ENCODE results near the gene KCNMB2. TPM values are rescaled to one million over a fixed set of nuclear protein-coding genes. Genes with fewer than 3 reads are reported as not detected.

The KCNMB2 gene
- total RNA-seq, 1 donor from 2014 or later, result not detected

- Mint-ChIP-seq H3K4me1 (ENCODE audit: low read depth) (no peaks in the 10 kb centered on the region), H3K4me3 (ENCODE audit: low read depth) (no peak overlapping the region), H3K9me3 (no peaks in the 10 kb centered on the region), H3K36me3 (ENCODE audit: low read depth) (no peaks in the 10 kb centered on the region), H3K27me3 (ENCODE audit: low read depth) (no peaks in the 10 kb centered on the region), H3K27ac (no peak overlapping the region)
- no peak for DNase-seq (ENCODE audit: low spot score)
- intact Hi-C loops (cut with micrococcal nuclease), result no loop called here
Observed at GRCh38 chr3:178806651-178807050, 270.4 kb downstream of the KCNMB2 start.

GRCh38 chr3:178807694-178808093 is 271.5 kb downstream of the KCNMB2 start:
- Mint-ChIP-seq H3K4me1 (ENCODE audit: low read depth) (no peaks in the 10 kb centered on the region), H3K36me3 (ENCODE audit: low read depth) (no peaks in the 10 kb centered on the region), H3K27ac (no peak overlapping the region), H3K27me3 (ENCODE audit: low read depth) (no peaks in the 10 kb centered on the region), H3K4me3 (ENCODE audit: low read depth) (no peak overlapping the region), H3K9me3 (no peaks in the 10 kb centered on the region)
- intact Hi-C loops (cut with micrococcal nuclease), result no loop called here
- no peak for DNase-seq (ENCODE audit: low spot score)

- H3K27ac Mint-ChIP-seq, result no peak overlapping the region
Observed at GRCh38 chr3:178808748-178809147, 272.5 kb downstream of the KCNMB2 start.

GRCh38 chr3:178810181-178810580 is 273.9 kb downstream of the KCNMB2 start:
- DNase-seq (ENCODE audit: low spot score), result no peak
- Mint-ChIP-seq H3K4me3 (ENCODE audit: low read depth) (no peak overlapping the region), H3K9me3 (no peaks in the 10 kb centered on the region), H3K27ac (no peak overlapping the region), H3K4me1 (ENCODE audit: low read depth) (no peaks in the 10 kb centered on the region), H3K36me3 (ENCODE audit: low read depth) (no peaks in the 10 kb centered on the region), H3K27me3 (ENCODE audit: low read depth) (no peaks in the 10 kb centered on the region)
- intact Hi-C loops (cut with micrococcal nuclease), result no loop called here

More at GRCh38 chr3:178808748-178809147, 272.5 kb downstream of the KCNMB2 start:
- no peak for DNase-seq (ENCODE audit: low spot score)
- Mint-ChIP-seq H3K36me3 (ENCODE audit: low read depth) (no peaks in the 10 kb centered on the region), H3K4me1 (ENCODE audit: low read depth) (no peaks in the 10 kb centered on the region), H3K27me3 (ENCODE audit: low read depth) (no peaks in the 10 kb centered on the region), H3K9me3 (no peaks in the 10 kb centered on the region), H3K4me3 (ENCODE audit: low read depth) (no peak overlapping the region)
- intact Hi-C loops (cut with micrococcal nuclease), result no loop called here

- H3K4me1 Mint-ChIP-seq (ENCODE audit: low read depth), result no peaks in the 10 kb centered on the region
- DNase-seq (ENCODE audit: low spot score), result no peak
- H3K9me3 Mint-ChIP-seq, result no peaks in the 10 kb centered on the region
- H3K4me3 Mint-ChIP-seq (ENCODE audit: low read depth), result no peak overlapping the region
- no peaks in the 10 kb centered on the region for H3K27me3 Mint-ChIP-seq (ENCODE audit: low read depth)
- H3K36me3 Mint-ChIP-seq (ENCODE audit: low read depth), result no peaks in the 10 kb centered on the region
- no peak overlapping the region for H3K27ac Mint-ChIP-seq
- intact Hi-C loops (cut with micrococcal nuclease), result no loop called here
Observed at GRCh38 chr3:178822722-178823121, 286.5 kb downstream of the KCNMB2 start.

- no peaks in the 10 kb centered on the region for H3K27me3 Mint-ChIP-seq (ENCODE audit: low read depth)
- no peaks in the 10 kb centered on the region for H3K36me3 Mint-ChIP-seq (ENCODE audit: low read depth)
- no peaks in the 10 kb centered on the region for H3K9me3 Mint-ChIP-seq
- H3K4me1 Mint-ChIP-seq (ENCODE audit: low read depth), result no peaks in the 10 kb centered on the region
- no peak overlapping the region for H3K27ac Mint-ChIP-seq
- no peak for DNase-seq (ENCODE audit: low spot score)
- intact Hi-C loops (cut with micrococcal nuclease), result no loop called here
- H3K4me3 Mint-ChIP-seq (ENCODE audit: low read depth), result no peak overlapping the region
Observed at GRCh38 chr3:178823150-178823549, 286.9 kb downstream of the KCNMB2 start.

GRCh38 chr3:178823591-178824246 is 287.5 kb downstream of the KCNMB2 start:
- no peaks in the 10 kb centered on the region for H3K36me3 Mint-ChIP-seq (ENCODE audit: low read depth)
- intact Hi-C loops (cut with micrococcal nuclease), result no loop called here
- DNase-seq (ENCODE audit: low spot score), result no peak
- no peak overlapping the region for H3K4me3 Mint-ChIP-seq (ENCODE audit: low read depth)
- H3K4me1 Mint-ChIP-seq (ENCODE audit: low read depth), result no peaks in the 10 kb centered on the region
- no peak overlapping the region for H3K27ac Mint-ChIP-seq
- no peaks in the 10 kb centered on the region for H3K27me3 Mint-ChIP-seq (ENCODE audit: low read depth)
- no peaks in the 10 kb centered on the region for H3K9me3 Mint-ChIP-seq

GRCh38 chr3:178826435-178827123 is 290.3 kb downstream of the KCNMB2 start:
- H3K36me3 Mint-ChIP-seq (ENCODE audit: low read depth), result no peaks in the 10 kb centered on the region
- DNase-seq (ENCODE audit: low spot score), result no peak
- intact Hi-C loops (cut with micrococcal nuclease), result no loop called here
- H3K4me3 Mint-ChIP-seq (ENCODE audit: low read depth), result no peak overlapping the region
- no peaks in the 10 kb centered on the region for H3K4me1 Mint-ChIP-seq (ENCODE audit: low read depth)
- H3K9me3 Mint-ChIP-seq, result no peaks in the 10 kb centered on the region
- H3K27me3 Mint-ChIP-seq (ENCODE audit: low read depth), result no peaks in the 10 kb centered on the region
- no peak overlapping the region for H3K27ac Mint-ChIP-seq

GRCh38 chr3:178827285-178827856 is 291.1 kb downstream of the KCNMB2 start:
- no peaks in the 10 kb centered on the region for H3K9me3 Mint-ChIP-seq

GRCh38 chr3:178833695-178834094 is 297.5 kb downstream of the KCNMB2 start:
- Mint-ChIP-seq H3K4me1 (ENCODE audit: low read depth) (no peaks in the 10 kb centered on the region), H3K27ac (no peak overlapping the region), H3K9me3 (no peaks in the 10 kb centered on the region), H3K4me3 (ENCODE audit: low read depth) (no peak overlapping the region), H3K36me3 (ENCODE audit: low read depth) (no peaks in the 10 kb centered on the region), H3K27me3 (ENCODE audit: low read depth) (no peaks in the 10 kb centered on the region)
- DNase-seq (ENCODE audit: low spot score), result no peak
- intact Hi-C loops (cut with micrococcal nuclease), result no loop called here

More at GRCh38 chr3:178827285-178827856, 291.1 kb downstream of the KCNMB2 start:
- no peak overlapping the region for H3K27ac Mint-ChIP-seq
- H3K4me3 Mint-ChIP-seq (ENCODE audit: low read depth), result no peak overlapping the region
- intact Hi-C loops (cut with micrococcal nuclease), result no loop called here
- H3K4me1 Mint-ChIP-seq (ENCODE audit: low read depth), result no peaks in the 10 kb centered on the region
- no peaks in the 10 kb centered on the region for H3K27me3 Mint-ChIP-seq (ENCODE audit: low read depth)
- H3K36me3 Mint-ChIP-seq (ENCODE audit: low read depth), result no peaks in the 10 kb centered on the region
- DNase-seq (ENCODE audit: low spot score), result no peak

GRCh38 chr3:178835033-178835432 is 298.8 kb downstream of the KCNMB2 start:
- Mint-ChIP-seq H3K9me3 (no peaks in the 10 kb centered on the region), H3K36me3 (ENCODE audit: low read depth) (no peaks in the 10 kb centered on the region), H3K27ac (no peak overlapping the region), H3K4me3 (ENCODE audit: low read depth) (no peak overlapping the region), H3K4me1 (ENCODE audit: low read depth) (no peaks in the 10 kb centered on the region), H3K27me3 (ENCODE audit: low read depth) (no peaks in the 10 kb centered on the region)
- intact Hi-C loops (cut with micrococcal nuclease), result no loop called here
- DNase-seq (ENCODE audit: low spot score), result no peak

- no peaks in the 10 kb centered on the region for H3K9me3 Mint-ChIP-seq
- H3K27ac Mint-ChIP-seq, result no peak overlapping the region
- H3K4me3 Mint-ChIP-seq (ENCODE audit: low read depth), result no peak overlapping the region
- intact Hi-C loops (cut with micrococcal nuclease), result no loop called here
- no peak for DNase-seq (ENCODE audit: low spot score)
- no peaks in the 10 kb centered on the region for H3K36me3 Mint-ChIP-seq (ENCODE audit: low read depth)
- no peaks in the 10 kb centered on the region for H3K4me1 Mint-ChIP-seq (ENCODE audit: low read depth)
- H3K27me3 Mint-ChIP-seq (ENCODE audit: low read depth), result no peaks in the 10 kb centered on the region
Observed at GRCh38 chr3:178837512-178837911, 301.3 kb downstream of the KCNMB2 start.

GRCh38 chr3:178840586-178840985 is 304.4 kb downstream of the KCNMB2 start:
- intact Hi-C loops (cut with micrococcal nuclease), result no loop called here

More at GRCh38 chr3:178840586-178840985, 304.4 kb downstream of the KCNMB2 start:
- Mint-ChIP-seq H3K4me3 (ENCODE audit: low read depth) (no peak overlapping the region), H3K9me3 (no peaks in the 10 kb centered on the region), H3K36me3 (ENCODE audit: low read depth) (no peaks in the 10 kb centered on the region), H3K4me1 (ENCODE audit: low read depth) (no peaks in the 10 kb centered on the region), H3K27me3 (ENCODE audit: low read depth) (no peaks in the 10 kb centered on the region), H3K27ac (no peak overlapping the region)
- DNase-seq (ENCODE audit: low spot score), result no peak

All from activated T-helper 2 cell treated with anti-CD3 and anti-CD28 coated beads, Interferon-gamma antibody, Interleukin-2, Interleukin-4, amounts not matched to agents 10 μg/mL and 5 μg/mL and 100 μg/mL, durations not matched to agents 14 hours and 24 hours and 36 hours (primary cell).